ENCODE results near the gene FAM83G. TPM values are rescaled to one million over a fixed set of nuclear protein-coding genes. Genes with fewer than 3 reads are reported as not detected.
A peak's percentile ranks its signal among the peaks of the same experiment; 100 is the strongest.

FAM83G gene
- total RNA-seq, 3 donors from 2014 or later (not counting 1 experiment from before 2014, with no cell fraction given): 3.8 to 6.5 (median 4.3) TPM

GRCh38 chr17:18921912-18922451 is 82.6 kb downstream of the FAM83G start:
- no peak overlapping the region for H3K27ac ChIP-seq (ENCODE audit: low read length)
- no peaks in the 10 kb centered on the region for H3K27me3 ChIP-seq (ENCODE audit: control insufficient read depth, insufficient read depth, low read length)
- intact Hi-C loops (cut with micrococcal nuclease): no loop called here
- peak overlapping the region in 1 of 2 donors; percentile 74 for H3K27ac Mint-ChIP-seq
- peaks cover 25 to 31% of the 10 kb centered on the region in 2 donors for H3K4me1 Mint-ChIP-seq
- H3K27me3 Mint-ChIP-seq (ENCODE audit: low read depth in 2 of 2): no peaks in the 10 kb centered on the region
- H3K4me1 ChIP-seq (ENCODE audit: control insufficient read depth, insufficient read depth, low read length): peaks cover 8% of the 10 kb centered on the region
- no peak overlapping the region for H3K4me3 ChIP-seq (ENCODE audit: low read length)
- H3K9me3 ChIP-seq (ENCODE audit: control insufficient read depth, insufficient read depth, low read length): no peaks in the 10 kb centered on the region
- DNase-seq: no peak
- H3K4me3 Mint-ChIP-seq: no peak overlapping the region
- H3K36me3 Mint-ChIP-seq: no peaks in the 10 kb centered on the region
- ATAC-seq: no peak
- no peak for TF ChIP-seq CTCF (IDR thresholded peaks at IDR 0.05)
- peaks cover 15% of the 10 kb centered on the region for H3K36me3 ChIP-seq (ENCODE audit: control insufficient read depth, insufficient read depth, low read length)
- no peaks in the 10 kb centered on the region for H3K9me3 Mint-ChIP-seq
- 85% methylated on average over 4 of the region's 4 CpGs for WGBS (ENCODE audit: insufficient coverage)

DNA sequence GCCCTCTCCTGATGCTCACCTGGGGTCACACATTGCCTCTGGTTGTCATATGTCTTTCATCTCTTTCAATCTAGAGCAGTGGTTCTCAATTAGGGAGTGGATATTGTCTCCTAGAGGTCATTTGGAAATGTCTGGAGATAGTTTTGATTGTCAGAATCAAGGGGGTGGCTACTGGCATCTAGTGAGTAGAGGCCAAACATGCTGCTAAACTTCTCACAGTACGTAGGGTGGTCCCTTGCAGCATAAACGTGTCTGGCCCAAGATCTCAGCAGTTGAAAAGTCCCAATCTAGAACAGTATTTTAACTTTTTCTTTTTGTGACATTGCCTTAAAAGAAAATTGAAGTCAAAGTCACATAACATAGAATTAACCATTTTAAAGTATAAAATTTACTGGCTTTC is 83.1 kb downstream of the FAM83G start:
- ATAC-seq: no peak
- WGBS (ENCODE audit: insufficient coverage): 83% methylated on average over 2 of the region's 2 CpGs
- Mint-ChIP-seq H3K9me3 (no peaks in the 10 kb centered on the region), H3K36me3 (no peaks in the 10 kb centered on the region), H3K4me3 (peak overlapping the region; percentile 62), H3K27me3 (ENCODE audit: low read depth in 2 of 2) (no peaks in the 10 kb centered on the region), H3K4me1 (peaks cover 25 to 33% of the 10 kb centered on the region in 2 donors), H3K27ac (peak overlapping the region; percentile 56 to 74)
- peaks cover 8% of the 10 kb centered on the region for H3K4me1 ChIP-seq (ENCODE audit: control insufficient read depth, insufficient read depth, low read length)
- no peak overlapping the region for H3K27ac ChIP-seq (ENCODE audit: low read length)
- intact Hi-C loops (cut with micrococcal nuclease): no loop called here
- H3K27me3 ChIP-seq (ENCODE audit: control insufficient read depth, insufficient read depth, low read length): no peaks in the 10 kb centered on the region
- TF ChIP-seq CTCF (IDR thresholded peaks at IDR 0.05): no peak
- no peaks in the 10 kb centered on the region for H3K9me3 ChIP-seq (ENCODE audit: control insufficient read depth, insufficient read depth, low read length)
- peaks cover 18% of the 10 kb centered on the region for H3K36me3 ChIP-seq (ENCODE audit: control insufficient read depth, insufficient read depth, low read length)
- H3K4me3 ChIP-seq (ENCODE audit: low read length): no peak overlapping the region
- DNase-seq: no peak

GRCh38 chr17:18920911-18921441 is 83.6 kb downstream of the FAM83G start:
- Histone ChIP-seq H3K27me3 (ENCODE audit: control insufficient read depth, insufficient read depth, low read length) (no peaks in the 10 kb centered on the region), H3K4me3 (ENCODE audit: low read length) (no peak overlapping the region), H3K4me1 (ENCODE audit: control insufficient read depth, insufficient read depth, low read length) (peaks cover 8% of the 10 kb centered on the region), H3K27ac (ENCODE audit: low read length) (no peak overlapping the region), H3K9me3 (ENCODE audit: control insufficient read depth, insufficient read depth, low read length) (no peaks in the 10 kb centered on the region), H3K36me3 (ENCODE audit: control insufficient read depth, insufficient read depth, low read length) (peaks cover 20% of the 10 kb centered on the region)
- Mint-ChIP-seq H3K36me3 (no peaks in the 10 kb centered on the region), H3K4me1 (peaks cover 25 to 33% of the 10 kb centered on the region in 2 donors), H3K9me3 (no peaks in the 10 kb centered on the region), H3K4me3 (peak overlapping the region; percentile 62), H3K27me3 (ENCODE audit: low read depth in 2 of 2) (no peaks in the 10 kb centered on the region), H3K27ac (peak overlapping the region; percentile 56 to 74)
- intact Hi-C loops (cut with micrococcal nuclease): no loop called here
- WGBS (ENCODE audit: insufficient coverage): 10% methylated on average over 6 of the region's 6 CpGs
- DNase-seq (peak in 1 of 2 donors; percentile 37), ATAC-seq (peak in 2 of 3 donors; percentile 54 to 60)
- TF ChIP-seq CTCF (IDR thresholded peaks at IDR 0.05): no peak

GRCh38 chr17:18919963-18920362 is 84.6 kb downstream of the FAM83G start:
- peaks cover 25% of the 10 kb centered on the region for H3K36me3 ChIP-seq (ENCODE audit: control insufficient read depth, insufficient read depth, low read length)
- Mint-ChIP-seq H3K4me3 (no peak overlapping the region), H3K36me3 (no peaks in the 10 kb centered on the region), H3K27me3 (ENCODE audit: low read depth in 2 of 2) (no peaks in the 10 kb centered on the region), H3K9me3 (no peaks in the 10 kb centered on the region), H3K4me1 (peaks cover 25 to 33% of the 10 kb centered on the region in 2 donors), H3K27ac (peak overlapping the region in 1 of 2 donors; percentile 76)
- H3K27me3 ChIP-seq (ENCODE audit: control insufficient read depth, insufficient read depth, low read length): no peaks in the 10 kb centered on the region
- H3K4me3 ChIP-seq (ENCODE audit: low read length): no peak overlapping the region
- no peak for TF ChIP-seq CTCF (IDR thresholded peaks at IDR 0.05)
- H3K4me1 ChIP-seq (ENCODE audit: control insufficient read depth, insufficient read depth, low read length): peaks cover 8% of the 10 kb centered on the region
- intact Hi-C loops (cut with micrococcal nuclease): no loop called here
- WGBS (ENCODE audit: insufficient coverage): 92% methylated on average over 6 of the region's 6 CpGs
- no peak for DNase-seq
- ATAC-seq: no peak
- H3K27ac ChIP-seq (ENCODE audit: low read length): no peak overlapping the region
- H3K9me3 ChIP-seq (ENCODE audit: control insufficient read depth, insufficient read depth, low read length): no peaks in the 10 kb centered on the region

Measured in natural killer cell (primary cell).